ENCODE results near the gene MMAB. TPM values are rescaled to one million over a fixed set of nuclear protein-coding genes. Genes with fewer than 3 reads are reported as not detected.

The MMAB gene
- polyA plus RNA-seq, 3 donors from 2014 or later: 25.6 to 61.6 (median 59.0) TPM

GRCh38 chr12:109557805-109558204 lies 15.5 kb downstream of the MMAB start:
- H3K9me3 Mint-ChIP-seq: no peaks in the 10 kb centered on the region
- no peak overlapping the region for H3K27ac Mint-ChIP-seq
- DNase-seq: no peak
- H3K4me1 Mint-ChIP-seq: peaks cover 0 to 6% of the 10 kb centered on the region in 2 donors
- peaks cover 8 to 17% (median 16%) of the 10 kb centered on the region in 3 donors for H3K36me3 Mint-ChIP-seq
- H3K27me3 Mint-ChIP-seq (ENCODE audit: low read depth in 3 of 3): peaks cover 0 to 1% (median 0%) of the 10 kb centered on the region in 3 donors
- H3K4me3 Mint-ChIP-seq: no peak overlapping the region

GRCh38 chr12:109557200-109557599 lies 16.1 kb downstream of the MMAB start:
- peaks cover 5 to 12% (median 12%) of the 10 kb centered on the region in 3 donors for H3K36me3 Mint-ChIP-seq
- no peak overlapping the region for H3K4me3 Mint-ChIP-seq
- H3K4me1 Mint-ChIP-seq: peaks cover 2 to 6% of the 10 kb centered on the region in 2 donors
- H3K27ac Mint-ChIP-seq: no peak overlapping the region
- no peaks in the 10 kb centered on the region for H3K9me3 Mint-ChIP-seq
- DNase-seq: no peak
- H3K27me3 Mint-ChIP-seq (ENCODE audit: low read depth in 3 of 3): peaks cover 0 to 3% (median 0%) of the 10 kb centered on the region in 3 donors

GRCh38 chr12:109555431-109556315 lies 17.6 kb downstream of the MMAB start:
- peaks cover 0 to 2% (median 1%) of the 10 kb centered on the region in 3 donors for H3K27me3 Mint-ChIP-seq (ENCODE audit: low read depth in 3 of 3)

GRCh38 chr12:109554761-109555160 lies 18.5 kb downstream of the MMAB start:
- Mint-ChIP-seq H3K27ac (no peak overlapping the region), H3K4me3 (no peak overlapping the region), H3K27me3 (ENCODE audit: low read depth in 3 of 3) (peaks cover 0 to 2% (median 1%) of the 10 kb centered on the region in 3 donors), H3K4me1 (peaks cover 2 to 6% of the 10 kb centered on the region in 2 donors), H3K9me3 (no peaks in the 10 kb centered on the region), H3K36me3 (peaks cover 0 to 6% (median 4%) of the 10 kb centered on the region in 3 donors)
- DNase-seq: no peak

More at GRCh38 chr12:109555431-109556315, 17.6 kb downstream of the MMAB start:
- no peak for DNase-seq
- peaks cover 4 to 6% (median 6%) of the 10 kb centered on the region in 3 donors for H3K36me3 Mint-ChIP-seq
- H3K27ac Mint-ChIP-seq: peak overlapping the region in 1 of 6 donors; percentile 45
- no peak overlapping the region for H3K4me3 Mint-ChIP-seq
- peaks cover 2 to 6% of the 10 kb centered on the region in 2 donors for H3K4me1 Mint-ChIP-seq
- H3K9me3 Mint-ChIP-seq: no peaks in the 10 kb centered on the region

- H3K27me3 Mint-ChIP-seq (ENCODE audit: low read depth in 3 of 3): peaks cover 1 to 2% (median 1%) of the 10 kb centered on the region in 3 donors
- H3K27ac Mint-ChIP-seq: peak overlapping the region in 1 of 6 donors; percentile 29
- DNase-seq: no peak
- peaks cover 0 to 6% (median 4%) of the 10 kb centered on the region in 3 donors for H3K36me3 Mint-ChIP-seq
- no peaks in the 10 kb centered on the region for H3K9me3 Mint-ChIP-seq
- H3K4me1 Mint-ChIP-seq: peaks cover 10 to 13% of the 10 kb centered on the region in 2 donors
- H3K4me3 Mint-ChIP-seq: no peak overlapping the region
These were observed 19.3 kb downstream of the MMAB start for GRCh38 chr12:109553906-109554500.

GRCh38 chr12:109553483-109553882 lies 19.8 kb downstream of the MMAB start:
- H3K27me3 Mint-ChIP-seq (ENCODE audit: low read depth in 3 of 3): peaks cover 1 to 2% (median 1%) of the 10 kb centered on the region in 3 donors
- H3K27ac Mint-ChIP-seq: peak overlapping the region in 4 of 6 donors; percentile 3 to 45 (median 24)
- no peak for DNase-seq
- no peak overlapping the region for H3K4me3 Mint-ChIP-seq
- H3K9me3 Mint-ChIP-seq: no peaks in the 10 kb centered on the region
- H3K36me3 Mint-ChIP-seq: peaks cover 0 to 4% (median 3%) of the 10 kb centered on the region in 3 donors
- H3K4me1 Mint-ChIP-seq: peaks cover 15 to 18% of the 10 kb centered on the region in 2 donors

GRCh38 chr12:109552971-109553370 lies 20.3 kb downstream of the MMAB start:
- H3K27me3 Mint-ChIP-seq (ENCODE audit: low read depth in 3 of 3): peaks cover 1 to 2% (median 1%) of the 10 kb centered on the region in 3 donors
- H3K36me3 Mint-ChIP-seq: peaks cover 0 to 4% (median 3%) of the 10 kb centered on the region in 3 donors
- no peaks in the 10 kb centered on the region for H3K9me3 Mint-ChIP-seq
- peak overlapping the region in 2 of 6 donors; percentile 4 to 45 for H3K27ac Mint-ChIP-seq
- DNase-seq: no peak
- H3K4me1 Mint-ChIP-seq: peaks cover 20 to 23% of the 10 kb centered on the region in 2 donors
- H3K4me3 Mint-ChIP-seq: no peak overlapping the region

GRCh38 chr12:109551108-109551507 lies 22.2 kb downstream of the MMAB start:
- Mint-ChIP-seq H3K27me3 (ENCODE audit: low read depth in 3 of 3) (peaks cover 1 to 2% (median 1%) of the 10 kb centered on the region in 3 donors), H3K9me3 (no peaks in the 10 kb centered on the region), H3K27ac (peak overlapping the region in 1 of 6 donors; percentile 5), H3K36me3 (no peaks in the 10 kb centered on the region), H3K4me3 (no peak overlapping the region), H3K4me1 (peaks cover 39 to 41% of the 10 kb centered on the region in 2 donors)
- DNase-seq: no peak

GRCh38 chr12:109550281-109550680 lies 23.0 kb downstream of the MMAB start:
- Mint-ChIP-seq H3K4me3 (peak overlapping the region in 2 of 5 donors; percentile 18 to 78), H3K27ac (peak overlapping the region in 1 of 6 donors; percentile 19), H3K27me3 (ENCODE audit: low read depth in 3 of 3) (peaks cover 1 to 2% (median 1%) of the 10 kb centered on the region in 3 donors), H3K36me3 (no peaks in the 10 kb centered on the region), H3K4me1 (peaks cover 47 to 49% of the 10 kb centered on the region in 2 donors), H3K9me3 (no peaks in the 10 kb centered on the region)
- no peak for DNase-seq

- Mint-ChIP-seq H3K27me3 (ENCODE audit: low read depth in 3 of 3) (peaks cover 1 to 2% (median 1%) of the 10 kb centered on the region in 3 donors), H3K9me3 (no peaks in the 10 kb centered on the region), H3K27ac (peak overlapping the region in 5 of 6 donors; percentile 65 to 82 (median 77)), H3K4me1 (peaks cover 52 to 54% of the 10 kb centered on the region in 2 donors), H3K4me3 (peak overlapping the region in 4 of 5 donors; percentile 15 to 78 (median 43)), H3K36me3 (no peaks in the 10 kb centered on the region)
- DNase-seq: no peak
These were observed 23.6 kb downstream of the MMAB start for GRCh38 chr12:109549613-109550270.

- no peak overlapping the region for H3K4me3 Mint-ChIP-seq
- H3K4me1 Mint-ChIP-seq: peaks cover 67 to 69% of the 10 kb centered on the region in 2 donors
- H3K27ac Mint-ChIP-seq: peak overlapping the region in 4 of 6 donors; percentile 19 to 79 (median 40)
- no peaks in the 10 kb centered on the region for H3K9me3 Mint-ChIP-seq
- H3K36me3 Mint-ChIP-seq: no peaks in the 10 kb centered on the region
- DNase-seq: no peak
- H3K27me3 Mint-ChIP-seq (ENCODE audit: low read depth in 3 of 3): peaks cover 1 to 2% (median 1%) of the 10 kb centered on the region in 3 donors
These were observed 25.0 kb downstream of the MMAB start for GRCh38 chr12:109548258-109548657.

- Mint-ChIP-seq H3K36me3 (no peaks in the 10 kb centered on the region), H3K9me3 (no peaks in the 10 kb centered on the region), H3K4me3 (peak overlapping the region in 4 of 5 donors; percentile 23 to 57 (median 43)), H3K4me1 (peaks cover 77% of the 10 kb centered on the region in 2 donors), H3K27ac (peak overlapping the region in 2 of 6 donors; percentile 24 to 56), H3K27me3 (ENCODE audit: low read depth in 3 of 3) (peaks cover 0 to 2% (median 1%) of the 10 kb centered on the region in 3 donors)
- no peak for DNase-seq
These were observed 26.0 kb downstream of the MMAB start for GRCh38 chr12:109547286-109547685.

GRCh38 chr12:109545826-109546225 lies 27.5 kb downstream of the MMAB start:
- Mint-ChIP-seq H3K4me3 (peak overlapping the region; percentile 76 to 85 (median 81)), H3K27ac (peak overlapping the region; percentile 83 to 97 (median 93)), H3K27me3 (ENCODE audit: low read depth in 3 of 3) (peaks cover 0 to 1% (median 0%) of the 10 kb centered on the region in 3 donors), H3K36me3 (peaks cover 0 to 3% (median 0%) of the 10 kb centered on the region in 3 donors), H3K4me1 (peaks cover 82 to 83% of the 10 kb centered on the region in 2 donors), H3K9me3 (no peaks in the 10 kb centered on the region)
- no peak for DNase-seq

Data from immature natural killer cell (primary cell).